GM21526 (cell line): ENCODE data around the gene ARG2.
A peak's percentile ranks its signal among the peaks of the same experiment; 100 is the strongest.

Experiments used
- ATAC-seq: cut with Tn5 transposase; IDR thresholded peaks from one replicate; pipeline ENCODE4 v1.9.1; 2021; ENCODE audit warnings: moderate library complexity; ENCODE audit not compliant: unreplicated experiment, low FRiP score

Gene ARG2

GRCh38 chr14:67675219-67675582 lies 55.5 kb downstream of the ARG2 start:
- no peak for ATAC-seq

- no peak for ATAC-seq
Measured at GRCh38 chr14:67679006-67679405, 59.3 kb downstream of the ARG2 start.

GRCh38 chr14:67680121-67680602 lies 60.4 kb downstream of the ARG2 start:
- ATAC-seq = peak; percentile 84

- ATAC-seq = no peak
Measured at GRCh38 chr14:67680941-67681340, 61.2 kb downstream of the ARG2 start.

- no peak for ATAC-seq
Measured at GRCh38 chr14:67683842-67684241, 64.1 kb downstream of the ARG2 start.

GRCh38 chr14:67690011-67690410 lies 70.3 kb downstream of the ARG2 start:
- ATAC-seq = no peak

- ATAC-seq = peak; percentile 84
Measured at GRCh38 chr14:67694791-67695393, 75.2 kb downstream of the ARG2 start.

GRCh38 chr14:67695394-67695949 lies 75.8 kb downstream of the ARG2 start, which contains the start of gene RDH11:
RDH11 (minus strand) TSS chr14:67695764; CDS start chr14:67695703, 61 bp downstream.
- ATAC-seq = peak; percentile 84

- no peak for ATAC-seq
Measured at GRCh38 chr14:67697006-67697405, 77.3 kb downstream of the ARG2 start.

GRCh38 chr14:67698179-67698578 lies 78.5 kb downstream of the ARG2 start:
- no peak for ATAC-seq
